Right cardiac atrium (tissue), 5 donors: Measurements from ENCODE around the gene DNPEP. TPM values are rescaled to one million over a fixed set of nuclear protein-coding genes. Genes with fewer than 3 reads are reported as not detected.
"Not testable (repeated sequence)": the region's sequence is repeated elsewhere in the genome, so short reads cannot be mapped to it uniquely, and the experiment has no call there.

Source experiments
- ATAC-seq, 2 donors: fragments of 200-7000 bp; cut with Tn5 transposase; one replicate each; pipeline versions ENCODE4 v1.8.0 to v1.9.1; 2020; ENCODE audit warnings: moderate library complexity in 2 of 2, mild to moderate bottlenecking in 1 of 2
- DNase-seq, 3 donors: peaks; one replicate each; pipeline ENCODE4 v3.0.0-alpha.2; 2020
- H3K27ac ChIP-seq: one replicate; pipeline ENCODE4 v1.5.1; 2013; ENCODE audit warnings: mild to moderate bottlenecking, low read length, control low read depth, moderate library complexity
- H3K27me3 ChIP-seq: one replicate; pipeline ENCODE4 v1.6.1; 2013; ENCODE audit not compliant: control insufficient read depth, insufficient read depth
- H3K4me1 ChIP-seq: one replicate; pipeline ENCODE4 v1.6.1; 2013; ENCODE audit warnings: low read length; ENCODE audit not compliant: control insufficient read depth, insufficient read depth
- H3K4me3 ChIP-seq: one replicate; pipeline ENCODE4 v1.5.1; 2013; ENCODE audit warnings: low read length, control low read depth
- H3K9me3 ChIP-seq: one replicate; pipeline ENCODE4 v1.6.1; 2013; ENCODE audit warnings: low read length; ENCODE audit not compliant: control insufficient read depth
- WGBS: extraction: QIAGEN DNeasy Blood & Tissue Kit; methylation state at CpG from one replicate; pipeline ENCODE4 v1.1.7; 2013; 5-methylcytosine and 5-hydroxymethylcytosine counted together
- intact Hi-C, 4 donors: fragments of 100-400 bp; cut with DNase I; formaldehyde crosslinking; loops; one replicate each; pipeline versions ENCODE4 v1.11.0 to v1.14.0; 2022 to 2023
- polyA plus RNA-seq: library from polyadenylated mRNA; stranded (reverse); fragments of 200-250 nt; gene quantifications from one replicate; pipeline ENCODE4 v1.2.3, GENCODE V29; 2013
- total RNA-seq, 4 donors: library from RNA; stranded (reverse); fragmentation: NEBNext Ultra II Directional; extraction: Animal tissue kit (Norgen Biotek cat#: 25700); gene quantifications; one replicate each; pipeline ENCODE4 v1.2.1, GENCODE V29; 2021
- donor health status: healthy with polysubstance abuse.
- donor health status: DM: no; HTN: yes; CAD: no.
- donor health status: DM: no; HTN: no; CAD: no.
- donor health status: DM: no; HTN: yes; CAD: no; lungs with severe emphysema.
- donor health status: DM: yes; HTN: yes; CAD: no.

The DNPEP gene
- total and polyA plus RNA-seq, 5 donors, result 42.2 to 58.8 (median 55.0) TPM

- H3K9me3 ChIP-seq, result no peaks in the 10 kb centered on the region
- ATAC-seq (no peak), DNase-seq (peak in 1 of 3 donors; percentile 2)
- no peaks in the 10 kb centered on the region for H3K27me3 ChIP-seq
- intact Hi-C loops, result loop anchor here in 3 of 4 donors (5.0 to 10.0 kb wide), 4 partner anchors 55 to 292 kb away; no protein-coding TSS in a partner anchor
- no peak overlapping the region for H3K27ac ChIP-seq
- H3K4me1 ChIP-seq, result no peaks in the 10 kb centered on the region
- H3K4me3 ChIP-seq, result no peak overlapping the region
- WGBS, result 68% methylated on average over 14 of the region's 14 CpGs
These were observed 12.2 kb upstream of the DNPEP start for GRCh38 chr2:219399716-219400478.

DNA sequence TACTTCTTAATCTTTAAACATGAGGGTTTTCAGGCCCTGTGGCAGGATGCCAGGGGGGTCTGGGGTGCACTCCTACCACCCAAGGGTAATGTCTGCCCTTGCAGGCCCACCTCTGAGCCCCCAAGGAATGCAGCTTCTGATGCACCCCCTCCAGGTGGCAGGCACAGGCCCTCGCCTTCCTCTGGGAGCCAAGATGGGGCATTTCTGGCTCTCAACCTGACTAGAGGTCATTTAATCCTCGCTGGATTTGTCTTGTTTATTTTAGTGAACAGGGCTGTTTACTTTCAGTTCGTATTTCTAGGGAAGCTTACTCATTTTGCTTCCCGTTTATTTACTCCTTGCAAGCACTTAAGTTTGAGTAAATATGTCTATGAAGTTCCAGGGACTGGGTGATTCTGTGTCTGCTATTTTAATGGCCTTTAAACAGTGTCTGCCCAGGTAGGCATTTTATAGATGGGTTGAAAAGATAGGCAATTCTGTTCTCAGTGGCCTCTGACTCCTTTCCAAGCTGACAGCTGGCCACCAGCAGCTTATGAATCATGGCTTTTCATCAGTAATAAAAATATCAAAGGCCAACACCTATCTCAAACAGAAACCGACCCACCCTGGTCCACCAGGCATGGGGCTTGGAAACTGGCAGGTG, 11.1 kb upstream of the DNPEP start:
- DNase-seq (peak in 2 of 3 donors; percentile 37 to 59), ATAC-seq (no peak)
- H3K4me3 ChIP-seq, result no peak overlapping the region
- WGBS, result 61% methylated on average over 5 of the region's 5 CpGs
- intact Hi-C loops, result no loop called here
- no peaks in the 10 kb centered on the region for H3K9me3 ChIP-seq
- no peak overlapping the region for H3K27ac ChIP-seq
- H3K4me1 ChIP-seq, result no peaks in the 10 kb centered on the region
- no peaks in the 10 kb centered on the region for H3K27me3 ChIP-seq

GRCh38 chr2:219396863-219397457, 9.2 kb upstream of the DNPEP start:
- H3K4me1 ChIP-seq, result no peaks in the 10 kb centered on the region
- ATAC-seq (no peak), DNase-seq (no peak)
- WGBS, result 53% methylated on average over 6 of the region's 6 CpGs
- no peak overlapping the region for H3K27ac ChIP-seq
- H3K9me3 ChIP-seq, result no peaks in the 10 kb centered on the region
- intact Hi-C loops, result no loop called here
- no peaks in the 10 kb centered on the region for H3K27me3 ChIP-seq
- no peak overlapping the region for H3K4me3 ChIP-seq

DNA sequence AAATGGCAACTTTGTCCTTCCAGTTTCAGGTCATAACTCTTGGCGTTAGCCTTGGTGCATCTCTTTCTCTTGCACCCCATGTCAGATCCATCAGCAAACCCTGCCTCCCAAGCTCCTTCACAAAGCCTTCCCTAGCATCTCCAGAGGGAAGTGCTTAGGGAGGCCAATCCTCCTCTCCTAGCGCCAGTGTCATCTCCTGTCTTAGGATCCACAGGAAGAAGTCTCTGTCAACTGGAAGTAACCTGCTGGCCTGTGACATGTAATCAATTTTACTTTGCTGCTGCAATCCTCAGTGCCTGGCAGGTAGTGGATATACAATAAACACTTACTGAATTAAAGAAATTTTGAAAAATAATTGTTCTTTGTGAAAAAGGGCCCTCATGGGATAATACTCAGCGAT, 7.9 kb upstream of the DNPEP start:
- no peak for ATAC-seq
- Histone ChIP-seq H3K4me1 (no peaks in the 10 kb centered on the region), H3K4me3 (no peak overlapping the region), H3K27me3 (no peaks in the 10 kb centered on the region), H3K9me3 (no peaks in the 10 kb centered on the region), H3K27ac (no peak overlapping the region)
- 93% methylated on average over 3 of the region's 3 CpGs for WGBS
- DNase-seq, result no peak
- intact Hi-C loops, result no loop called here

DNA sequence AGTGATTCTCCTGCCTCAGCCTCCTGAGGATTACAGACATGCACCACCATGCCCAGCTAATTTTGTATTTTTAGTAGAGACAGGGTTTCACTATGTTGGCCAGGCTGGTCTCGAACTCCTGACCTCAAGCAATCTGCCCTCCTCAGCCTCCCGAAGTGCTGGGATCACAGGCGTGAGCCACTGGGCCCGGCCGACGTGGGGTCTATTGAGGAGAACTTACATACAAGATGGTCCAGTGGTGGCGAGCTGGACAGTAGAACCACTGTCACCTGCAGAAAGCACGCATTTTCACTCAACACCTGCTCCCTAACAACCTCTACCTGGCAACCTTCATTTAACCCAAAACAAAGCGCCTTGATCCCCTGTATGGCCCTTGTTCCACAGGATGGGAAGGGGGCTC, 7.3 kb upstream of the DNPEP start:
- H3K9me3 ChIP-seq, H3K4me3 ChIP-seq, H3K4me1 ChIP-seq, intact Hi-C loops, H3K27ac ChIP-seq, ATAC-seq, H3K27me3 ChIP-seq: not testable (repeated sequence)
- DNase-seq, result peak in 1 of 3 donors; percentile 35
- WGBS, result 94% methylated on average over 9 of the region's 9 CpGs

GRCh38 chr2:219392754-219393153, 5.0 kb upstream of the DNPEP start:
- Histone ChIP-seq H3K27ac (no peak overlapping the region), H3K4me3 (no peak overlapping the region), H3K27me3 (no peaks in the 10 kb centered on the region), H3K4me1 (no peaks in the 10 kb centered on the region), H3K9me3 (no peaks in the 10 kb centered on the region)
- DNase-seq (peak in 1 of 3 donors; percentile 38), ATAC-seq (no peak)
- intact Hi-C loops, result no loop called here
- 89% methylated on average over 9 of the region's 9 CpGs for WGBS

DNA sequence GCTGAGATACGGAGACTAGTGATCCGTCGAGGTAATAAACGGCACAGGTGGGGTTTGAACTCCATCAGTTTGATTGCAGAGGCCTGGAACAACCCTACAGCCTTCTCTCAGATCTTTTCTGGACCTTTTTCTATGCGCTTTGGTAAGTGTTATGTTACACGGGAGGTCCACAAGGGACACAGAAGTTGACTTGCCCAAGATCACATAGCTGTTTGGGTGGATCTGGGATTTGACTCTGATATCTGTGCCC, 1.1 kb upstream of the DNPEP start:
- 55% methylated on average over 6 of the region's 6 CpGs for WGBS
- DNase-seq, result no peak
- no peak overlapping the region for H3K4me3 ChIP-seq
- H3K27me3 ChIP-seq, result no peaks in the 10 kb centered on the region
- intact Hi-C loops, result no loop called here
- peak overlapping the region; percentile 89 for H3K27ac ChIP-seq
- no peak for ATAC-seq
- peaks cover 2% of the 10 kb centered on the region for H3K4me1 ChIP-seq
- H3K9me3 ChIP-seq, result no peaks in the 10 kb centered on the region

DNA sequence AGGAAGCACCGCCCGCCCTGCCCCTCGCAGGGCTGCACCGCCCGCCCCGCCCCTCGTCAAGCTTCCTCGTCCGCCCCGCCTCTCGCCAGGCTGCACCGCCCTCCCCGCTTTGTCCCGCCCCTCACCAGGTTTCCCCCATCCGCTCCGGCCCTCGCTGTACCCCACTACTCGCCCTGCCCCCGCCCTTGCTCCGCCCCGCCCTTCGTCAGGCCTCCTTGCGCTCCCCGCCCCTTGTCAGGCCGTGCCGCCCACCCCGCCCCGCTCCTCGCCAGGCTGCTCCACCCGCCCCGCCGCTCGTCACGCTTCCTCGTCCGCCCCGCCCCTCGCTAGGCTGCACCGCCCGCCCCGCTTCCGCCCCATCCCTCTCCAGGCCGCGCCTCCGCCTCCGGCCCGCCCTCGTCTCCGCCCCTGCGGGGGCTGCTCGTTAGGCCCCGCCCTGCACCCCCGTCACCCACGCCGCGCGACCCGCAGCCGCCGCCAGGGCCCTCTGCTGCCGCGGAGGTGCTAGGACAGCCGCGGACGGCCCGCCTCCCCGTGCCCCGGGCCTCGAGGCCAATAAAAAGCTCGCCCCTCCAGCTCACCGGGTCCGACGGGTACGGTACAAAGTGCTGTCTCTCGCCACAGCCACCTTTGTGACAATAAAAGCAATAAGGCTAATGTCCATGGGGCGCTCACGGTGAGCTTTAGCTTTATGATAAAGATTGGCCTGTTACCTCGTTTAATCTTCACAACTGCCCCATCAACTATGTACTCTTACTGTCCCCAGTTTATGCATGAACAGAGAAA, 602 bp upstream of the DNPEP start:
- peak overlapping the region; percentile 89 for H3K27ac ChIP-seq
- intact Hi-C loops, result no loop called here
- no peaks in the 10 kb centered on the region for H3K9me3 ChIP-seq
- peak overlapping the region; percentile 74 for H3K4me3 ChIP-seq
- H3K4me1 ChIP-seq, result peaks cover 2% of the 10 kb centered on the region
- DNase-seq (peak; percentile 99 to 100 (median 100)), ATAC-seq (peak; percentile 91 to 94)
- 2% methylated on average over 78 of the region's 78 CpGs for WGBS
- no peaks in the 10 kb centered on the region for H3K27me3 ChIP-seq

GRCh38 chr2:219386532-219387280, 1.0 kb downstream of the DNPEP start:
- intact Hi-C loops, result no loop called here
- no peak for ATAC-seq
- peaks cover 2% of the 10 kb centered on the region for H3K4me1 ChIP-seq

DNA sequence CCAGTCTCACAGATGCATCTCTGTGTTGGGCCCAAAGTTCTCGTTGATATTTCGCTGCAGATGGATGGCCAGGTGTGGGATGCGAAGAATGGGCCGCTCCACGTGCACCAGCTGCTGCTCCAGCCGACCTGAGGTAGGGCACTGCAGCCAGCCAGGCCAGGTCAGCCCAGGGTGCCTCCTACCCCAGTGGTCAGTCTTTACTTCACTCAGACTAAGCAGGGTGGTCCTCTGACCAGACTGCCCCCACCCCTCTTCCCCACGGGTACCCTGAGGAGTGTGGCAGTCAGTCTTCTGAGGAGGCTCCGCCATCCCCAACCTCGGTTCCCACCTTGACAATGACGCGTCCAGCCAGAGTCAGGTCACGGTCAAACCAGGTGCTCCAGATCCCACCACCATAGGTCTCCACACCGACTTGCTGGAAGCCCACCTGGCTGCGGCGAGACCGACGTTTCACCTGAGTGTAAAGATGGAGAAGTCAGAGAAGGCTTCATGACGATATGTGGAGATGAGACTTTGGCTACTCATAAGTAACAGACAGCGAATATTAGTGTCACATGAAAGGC, 1.7 kb downstream of the DNPEP start:
- peaks cover 2% of the 10 kb centered on the region for H3K4me1 ChIP-seq
- ATAC-seq (no peak), DNase-seq (peak in 2 of 3 donors; percentile 55 to 69)
- H3K27me3 ChIP-seq, result no peaks in the 10 kb centered on the region
- H3K4me3 ChIP-seq, result no peak overlapping the region
- no peaks in the 10 kb centered on the region for H3K9me3 ChIP-seq
- WGBS, result 95% methylated on average over 19 of the region's 19 CpGs
- no peak overlapping the region for H3K27ac ChIP-seq
- intact Hi-C loops, result no loop called here

More at GRCh38 chr2:219386532-219387280, 1.0 kb downstream of the DNPEP start:
- DNase-seq, result peak in 2 of 3 donors; percentile 54 to 68
- Histone ChIP-seq H3K27ac (peak overlapping the region; percentile 88), H3K4me3 (peak overlapping the region; percentile 74), H3K27me3 (no peaks in the 10 kb centered on the region), H3K9me3 (no peaks in the 10 kb centered on the region)
- WGBS, result 45% methylated on average over 19 of the region's 19 CpGs
